ENCODE measurements around the gene TFEC.

The TFEC gene

DNA sequence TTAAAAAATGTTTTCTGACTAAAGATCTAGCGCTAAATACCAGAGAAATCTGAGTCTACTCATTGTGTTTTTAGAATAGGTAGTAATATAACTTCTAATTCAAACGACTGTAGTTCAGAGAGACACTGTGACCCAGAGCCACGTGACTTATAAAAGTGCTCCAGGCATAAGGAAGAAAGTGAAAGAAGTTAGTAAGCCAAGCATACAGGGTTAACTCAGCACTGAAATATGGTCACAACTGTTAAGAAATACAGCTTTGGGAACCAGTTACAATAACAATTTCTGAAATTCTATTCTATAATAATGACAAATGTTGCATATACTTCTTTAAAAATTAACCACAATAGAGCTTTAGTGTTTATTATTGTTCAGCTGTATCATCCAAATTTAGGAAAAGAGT, 119.1 kb downstream of the TFEC start:
- FAIRE-seq (no peak), DNase-seq (ENCODE audit: insufficient read length, low spot score) (no peak)
- TF ChIP-seq POLR2AphosphoS5 (IDR thresholded peaks at IDR 0.05; ENCODE audit: low read depth, low read length): no peak
- no peak for TF ChIP-seq TAF1 (IDR thresholded peaks at IDR 0.05; ENCODE audit: low read depth, low read length)
- no peak for TF ChIP-seq POLR2A (IDR thresholded peaks at IDR 0.05; ENCODE audit: low read depth, low read length)
- TF ChIP-seq POU2F2 (IDR thresholded peaks at IDR 0.05; ENCODE audit: low read depth, low read length): no peak
- TF ChIP-seq PAX5 (IDR thresholded peaks at IDR 0.05; ENCODE audit: insufficient read depth, low read length, severe bottlenecking): no peak
- TF ChIP-seq SPI1 (IDR thresholded peaks at IDR 0.05; ENCODE audit: low read depth, low read length): no peak

- TF ChIP-seq POLR2A (IDR thresholded peaks at IDR 0.05; ENCODE audit: low read depth, low read length) (no peak), SPI1 (IDR thresholded peaks at IDR 0.05; ENCODE audit: low read depth, low read length) (peak; percentile 42; the same call in 1 of the 2 replicates)
- FAIRE-seq (peak; percentile 78), DNase-seq (ENCODE audit: insufficient read length, low spot score) (no peak)
Measured at GRCh38 chr7:115910541-115911164, 119.9 kb downstream of the TFEC start.

- DNase-seq (ENCODE audit: insufficient read length, low spot score) (no peak), FAIRE-seq (no peak)
Measured at GRCh38 chr7:115906731-115907130, 123.8 kb downstream of the TFEC start.

DNA sequence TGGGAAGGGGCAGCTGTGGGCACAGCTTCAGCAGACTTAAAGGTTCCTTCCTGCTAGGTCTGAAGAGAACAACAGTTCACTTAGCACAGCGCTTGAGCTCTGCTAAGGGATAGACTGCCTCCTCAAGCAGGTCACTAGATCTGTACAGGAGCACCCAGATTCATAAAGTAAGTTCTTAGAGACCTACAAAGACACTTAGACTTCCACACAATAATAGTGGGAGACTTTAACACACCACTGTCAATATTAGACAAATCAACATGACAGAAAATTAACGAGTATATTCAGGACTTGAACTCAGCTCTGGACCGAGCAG, 140.9 kb downstream of the TFEC start:
- no peak for FAIRE-seq
- no peak for TF ChIP-seq POU2F2 (IDR thresholded peaks at IDR 0.05; ENCODE audit: low read depth, low read length)
- no peak for TF ChIP-seq POLR2AphosphoS5 (IDR thresholded peaks at IDR 0.05; ENCODE audit: low read depth, low read length)
- TF ChIP-seq POLR2A (IDR thresholded peaks at IDR 0.05; ENCODE audit: low read depth, low read length): no peak
- TF ChIP-seq PAX5 (IDR thresholded peaks at IDR 0.05; ENCODE audit: insufficient read depth, low read length, severe bottlenecking): no peak
- no peak for TF ChIP-seq TAF1 (IDR thresholded peaks at IDR 0.05; ENCODE audit: low read depth, low read length)
- no peak for TF ChIP-seq SPI1 (IDR thresholded peaks at IDR 0.05; ENCODE audit: low read depth, low read length)
- no peak for DNase-seq (ENCODE audit: insufficient read length, low spot score)

More at GRCh38 chr7:115906731-115907130, 123.8 kb downstream of the TFEC start:
- TF ChIP-seq POLR2AphosphoS5 (IDR thresholded peaks at IDR 0.05; ENCODE audit: low read depth, low read length) (no peak), POU2F2 (IDR thresholded peaks at IDR 0.05; ENCODE audit: low read depth, low read length) (no peak), TAF1 (IDR thresholded peaks at IDR 0.05; ENCODE audit: low read depth, low read length) (no peak), PAX5 (IDR thresholded peaks at IDR 0.05; ENCODE audit: insufficient read depth, low read length, severe bottlenecking) (no peak), SPI1 (IDR thresholded peaks at IDR 0.05; ENCODE audit: low read depth, low read length) (no peak), POLR2A (IDR thresholded peaks at IDR 0.05; ENCODE audit: low read depth, low read length) (no peak)

DNA sequence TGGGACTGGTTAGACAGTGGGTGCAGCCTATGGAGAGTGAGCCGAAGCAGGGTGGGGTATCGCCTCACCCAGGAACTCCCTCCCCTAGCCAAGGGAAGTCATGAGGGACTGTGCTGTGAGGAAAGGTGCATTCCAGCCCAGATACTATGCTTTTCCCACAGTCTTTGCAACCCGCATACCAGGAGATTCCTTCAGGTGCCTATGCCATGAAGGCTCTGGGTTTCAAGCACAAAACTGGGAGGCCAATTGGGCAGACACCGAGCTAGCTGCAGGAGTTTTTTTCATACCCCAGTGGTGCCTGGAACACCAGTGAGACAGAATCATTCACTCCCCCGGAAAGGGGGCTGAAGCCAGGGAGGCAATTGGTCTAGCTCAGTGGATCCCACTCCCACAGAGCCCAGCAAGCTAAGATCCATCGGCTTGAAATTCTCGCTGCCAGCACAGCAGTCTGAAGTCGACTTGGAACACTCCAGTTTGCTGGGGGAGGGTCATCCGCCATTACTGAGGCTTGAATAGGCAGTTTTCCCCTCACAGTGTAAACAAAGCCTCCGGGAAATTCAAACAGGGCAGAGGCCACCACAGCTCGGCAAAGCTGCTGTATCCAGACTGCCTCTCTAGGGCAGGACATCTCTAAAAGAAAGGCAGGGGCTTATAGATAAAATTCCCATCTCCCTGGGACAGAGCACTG, 141.4 kb downstream of the TFEC start:
- DNase-seq (ENCODE audit: insufficient read length, low spot score) (no peak), FAIRE-seq (no peak)
- TF ChIP-seq SPI1 (IDR thresholded peaks at IDR 0.05; ENCODE audit: low read depth, low read length) (no peak), POU2F2 (IDR thresholded peaks at IDR 0.05; ENCODE audit: low read depth, low read length) (no peak), POLR2AphosphoS5 (IDR thresholded peaks at IDR 0.05; ENCODE audit: low read depth, low read length) (no peak), PAX5 (IDR thresholded peaks at IDR 0.05; ENCODE audit: insufficient read depth, low read length, severe bottlenecking) (no peak), TAF1 (IDR thresholded peaks at IDR 0.05; ENCODE audit: low read depth, low read length) (no peak), POLR2A (IDR thresholded peaks at IDR 0.05; ENCODE audit: low read depth, low read length) (no peak)

DNA sequence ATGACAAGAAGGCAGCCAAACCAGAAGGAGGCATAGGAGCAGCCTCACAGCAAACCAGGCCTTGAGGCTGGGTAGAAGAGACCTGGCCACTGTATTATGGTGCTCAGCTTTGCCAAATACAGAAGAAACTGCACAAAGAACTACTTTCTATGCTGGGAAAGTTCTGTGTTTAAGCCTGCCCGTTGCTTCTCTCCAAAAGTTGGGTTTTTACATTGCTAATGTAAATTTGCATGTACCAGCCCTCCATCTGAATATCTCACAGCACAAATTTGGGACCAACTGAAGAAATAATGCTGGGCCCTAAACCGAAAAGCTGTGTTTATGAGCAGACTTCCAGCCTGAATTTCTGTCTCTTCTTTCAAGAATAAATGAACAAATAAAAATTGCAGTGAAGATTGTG, 145.0 kb downstream of the TFEC start:
- DNase-seq (ENCODE audit: insufficient read length, low spot score) (no peak), FAIRE-seq (no peak)
- no peak for TF ChIP-seq SPI1 (IDR thresholded peaks at IDR 0.05; ENCODE audit: low read depth, low read length)
- no peak for TF ChIP-seq POU2F2 (IDR thresholded peaks at IDR 0.05; ENCODE audit: low read depth, low read length)
- no peak for TF ChIP-seq POLR2AphosphoS5 (IDR thresholded peaks at IDR 0.05; ENCODE audit: low read depth, low read length)
- TF ChIP-seq PAX5 (IDR thresholded peaks at IDR 0.05; ENCODE audit: insufficient read depth, low read length, severe bottlenecking): no peak
- no peak for TF ChIP-seq POLR2A (IDR thresholded peaks at IDR 0.05; ENCODE audit: low read depth, low read length)
- TF ChIP-seq TAF1 (IDR thresholded peaks at IDR 0.05; ENCODE audit: low read depth, low read length): no peak

Data from GM12891 (cell line).